Measurements from ENCODE around the gene COG5. TPM values are rescaled to one million over a fixed set of nuclear protein-coding genes. Genes with fewer than 3 reads are reported as not detected.

Gene COG5
- total RNA-seq (2021; ENCODE audit: unreplicated experiment) (29.1 TPM), Bru-seq, nascent RNA (percentile 76 among the genes with signal in this experiment), BruChase-seq, experiment 1, labeled RNA remaining after a 2-hour chase (percentile 61 among the genes with signal in this experiment), BruChase-seq, experiment 2, labeled RNA remaining after a 6-hour chase (percentile 60 among the genes with signal in this experiment)
- polyA plus RNA-seq (2012; ENCODE audit: insufficient read length), result 10.5 TPM
- long read RNA-seq, full-length matches to known transcripts, result 36 of 50 reads
- long read RNA-seq, partial matches to known transcripts, result 4 of 50 reads
- long read RNA-seq, other reads (novel, unspliced or antisense), result 10 of 50 reads

DNA sequence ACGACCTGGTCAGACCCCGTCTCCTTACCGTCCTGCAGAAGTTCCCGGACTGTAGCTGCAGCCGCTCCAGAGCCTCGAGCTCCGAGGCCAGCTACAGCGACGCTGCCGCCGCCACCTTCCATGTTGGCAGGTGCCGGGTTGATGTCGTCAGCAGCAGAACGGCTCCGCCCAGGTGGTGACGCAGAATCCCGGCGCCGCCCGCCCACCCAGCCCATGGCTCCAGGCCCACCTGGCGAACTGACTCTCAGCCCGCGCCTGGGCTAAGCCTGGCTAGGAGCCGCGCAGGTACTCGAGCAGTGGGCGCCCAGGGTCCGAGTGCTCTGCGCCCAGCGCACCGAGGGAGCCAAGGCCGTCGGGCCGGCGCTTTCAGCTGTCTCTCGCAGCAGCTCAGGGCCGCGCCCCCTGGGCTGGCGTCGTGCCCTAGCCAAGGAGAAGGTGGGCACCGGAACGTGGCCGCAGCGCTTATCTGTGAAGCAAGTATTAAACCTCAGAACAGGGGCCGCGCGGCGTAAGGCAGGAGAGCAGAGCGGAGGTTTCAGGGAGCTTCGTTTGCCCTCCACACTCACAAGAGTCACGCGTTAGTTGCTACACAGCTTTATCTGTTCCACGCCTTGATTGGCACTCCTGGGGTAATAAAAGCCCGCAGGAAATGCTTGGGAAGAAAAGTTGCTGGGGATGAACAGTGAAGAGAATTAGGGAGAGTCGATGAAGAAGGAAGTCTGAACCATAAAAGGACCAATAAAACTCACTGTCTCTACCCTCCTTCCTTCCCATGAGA, at the start of gene COG5, which contains the start of gene DUS4L:
Gene COG5, minus strand, starts transcription at position 146 of the 778 bp plus-strand sequence. Its CDS starts 24 bp downstream, at position 122.
Gene DUS4L, plus strand, starts transcription at position 197 of the 778 bp plus-strand sequence. CDS start 3,100 bp downstream, outside the sequence.
- peak within 1 kb of the TSS; percentile 90 for H3K27ac ChIP-seq (ENCODE audit: low read length)
- TF ChIP-seq SIN3A (IDR thresholded peaks at IDR 0.05; ENCODE audit: borderline replicate concordance, insufficient read depth, low read depth, low read length) (peak; percentile 76), TCF7L2 (IDR thresholded peaks at IDR 0.05; ENCODE audit: low read depth, low read length) (0 out of 2 replicates have a peak, but pooled peaks have one; percentile 21), POLR2AphosphoS5 (IDR thresholded peaks at IDR 0.05; ENCODE audit: low read depth, low read length) (peak; percentile 68), REST (IDR thresholded peaks at IDR 0.05; ENCODE audit: insufficient read depth in 1 of 2, low read depth in 2 of 2, low read length in 1 of 2) (no peak)
- TF ChIP-seq, protein P1, sequence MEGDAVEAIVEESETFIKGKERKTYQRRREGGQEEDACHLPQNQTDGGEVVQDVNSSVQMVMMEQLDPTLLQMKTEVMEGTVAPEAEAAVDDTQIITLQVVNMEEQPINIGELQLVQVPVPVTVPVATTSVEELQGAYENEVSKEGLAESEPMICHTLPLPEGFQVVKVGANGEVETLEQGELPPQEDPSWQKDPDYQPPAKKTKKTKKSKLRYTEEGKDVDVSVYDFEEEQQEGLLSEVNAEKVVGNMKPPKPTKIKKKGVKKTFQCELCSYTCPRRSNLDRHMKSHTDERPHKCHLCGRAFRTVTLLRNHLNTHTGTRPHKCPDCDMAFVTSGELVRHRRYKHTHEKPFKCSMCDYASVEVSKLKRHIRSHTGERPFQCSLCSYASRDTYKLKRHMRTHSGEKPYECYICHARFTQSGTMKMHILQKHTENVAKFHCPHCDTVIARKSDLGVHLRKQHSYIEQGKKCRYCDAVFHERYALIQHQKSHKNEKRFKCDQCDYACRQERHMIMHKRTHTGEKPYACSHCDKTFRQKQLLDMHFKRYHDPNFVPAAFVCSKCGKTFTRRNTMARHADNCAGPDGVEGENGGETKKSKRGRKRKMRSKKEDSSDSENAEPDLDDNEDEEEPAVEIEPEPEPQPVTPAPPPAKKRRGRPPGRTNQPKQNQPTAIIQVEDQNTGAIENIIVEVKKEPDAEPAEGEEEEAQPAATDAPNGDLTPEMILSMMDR (IDR thresholded peaks at IDR 0.05), result no peak
- no peaks in the 10 kb centered on the region for H3K9me3 ChIP-seq (ENCODE audit: control insufficient read depth, insufficient read depth, low read depth, low read length)
- H3K27me3 ChIP-seq (ENCODE audit: control insufficient read depth, insufficient read depth, low read length), result no peaks in the 10 kb centered on the region
- no peak for DNase-seq (ENCODE audit: low read depth, low spot score)
- no TSS peak for BruUV-seq (replicated peaks)
- intact Hi-C loops (cut with micrococcal nuclease; ENCODE audit: unreplicated experiment) (no loop called here), in situ Hi-C loops (cut with HindIII; ENCODE audit: low pct_unique_long_range_greater_than_20kb, low sequenced_read_pairs) (no loop called here)
- no peaks in the 10 kb centered on the region; the same call in none of the 2 replicates for H3K36me3 ChIP-seq (ENCODE audit: control insufficient read depth, insufficient read depth, low read length)
- ChIA-PET POLR2A (no interaction called here), CTCF (interaction anchor here (1.1 kb wide), 1 partner anchor 101 kb away, joined by 3 read pairs; no protein-coding TSS in a partner anchor)
- ATAC-seq, result peak; percentile 94
- H3K4me3 ChIP-seq (ENCODE audit: low read depth in 2 of 2, low read length in 2 of 2), result peak within 1 kb of the TSS; percentile 87 to 97
- peaks cover 30% of the 10 kb centered on the region for H3K4me1 ChIP-seq (ENCODE audit: control insufficient read depth, insufficient read depth, low read length)

- in situ Hi-C loops (cut with HindIII; ENCODE audit: low pct_unique_long_range_greater_than_20kb, low sequenced_read_pairs), result no loop called here
- intact Hi-C loops (cut with micrococcal nuclease; ENCODE audit: unreplicated experiment), result no loop called here
- BruUV-seq (replicated peaks), result no TSS peak
- Histone ChIP-seq H3K4me3 (ENCODE audit: low read depth in 2 of 2, low read length in 2 of 2) (no peak overlapping the region), H3K4me1 (ENCODE audit: control insufficient read depth, insufficient read depth, low read length) (no peaks in the 10 kb centered on the region), H3K27ac (ENCODE audit: low read length) (no peak overlapping the region), H3K27me3 (ENCODE audit: control insufficient read depth, insufficient read depth, low read length) (no peaks in the 10 kb centered on the region), H3K9me3 (ENCODE audit: control insufficient read depth, insufficient read depth, low read depth, low read length) (no peaks in the 10 kb centered on the region), H3K36me3 (ENCODE audit: control insufficient read depth, insufficient read depth, low read length) (peaks cover 14% of the 10 kb centered on the region; the same call in 1 of the 2 replicates)
- DNase-seq (ENCODE audit: low read depth, low spot score), result no peak
- TF ChIP-seq TCF7L2 (IDR thresholded peaks at IDR 0.05; ENCODE audit: low read depth, low read length) (no peak), SIN3A (IDR thresholded peaks at IDR 0.05; ENCODE audit: borderline replicate concordance, insufficient read depth, low read depth, low read length) (no peak), POLR2AphosphoS5 (IDR thresholded peaks at IDR 0.05; ENCODE audit: low read depth, low read length) (no peak), REST (IDR thresholded peaks at IDR 0.05; ENCODE audit: insufficient read depth in 1 of 2, low read depth in 2 of 2, low read length in 1 of 2) (no peak)
- TF ChIP-seq, protein P1 (IDR thresholded peaks at IDR 0.05), result no peak
- ChIA-PET POLR2A (no interaction called here), CTCF (no interaction called here)
- no peak for ATAC-seq
Measured at GRCh38 chr7:107613439-107613838, 49.7 kb upstream of the COG5 start.
